B cell (primary cell): ENCODE measurements around the gene COL6A1.

Experiments used
- CTCF ChIP-seq: fragments of 200-600 bp; IDR thresholded peaks from one replicate; pipeline ENCODE4 v1.8.0; 2022; ENCODE audit warnings: antibody characterized with exemption, mild to moderate bottlenecking
- EZH2 ChIP-seq: IDR thresholded peaks from 2 replicates; pipeline ENCODE4 v1.6.1; 2012; ENCODE audit warnings: borderline replicate concordance, low read depth, mild to moderate bottlenecking, moderate library complexity, low read length; ENCODE audit not compliant: insufficient read depth, poor library complexity, severe bottlenecking

GRCh38 chr21:45951676-45952075 is 29.9 kb upstream of the COL6A1 start:
- no peak for TF ChIP-seq CTCF
- TF ChIP-seq EZH2, result no peak
